ENCODE data around the gene LIN52. TPM values are rescaled to one million over a fixed set of nuclear protein-coding genes. Genes with fewer than 3 reads are reported as not detected.

The LIN52 gene
- total RNA-seq, 1 donor from 2014 or later, result 8.4 TPM

GRCh38 chr14:74065746-74066575 is 18.8 kb upstream of the LIN52 start:
- no peak for TF ChIP-seq CTCF (IDR thresholded peaks at IDR 0.05; ENCODE audit: insufficient read depth, low read length, severe bottlenecking)
- Histone ChIP-seq H3K36me3 (ENCODE audit: control insufficient read depth, insufficient read depth, low read length) (no peaks in the 10 kb centered on the region), H3K4me3 (ENCODE audit: low read depth, low read length) (no peak overlapping the region), H3K27me3 (ENCODE audit: control insufficient read depth, insufficient read depth, low read length) (no peaks in the 10 kb centered on the region)
- DNase-seq (ENCODE audit: low read depth) (peak; percentile 24), FAIRE-seq (no peak)

- FAIRE-seq (no peak), DNase-seq (ENCODE audit: low read depth) (no peak)
- TF ChIP-seq CTCF (IDR thresholded peaks at IDR 0.05; ENCODE audit: insufficient read depth, low read length, severe bottlenecking), result no peak
- H3K36me3 ChIP-seq (ENCODE audit: control insufficient read depth, insufficient read depth, low read length), result no peaks in the 10 kb centered on the region
- H3K27me3 ChIP-seq (ENCODE audit: control insufficient read depth, insufficient read depth, low read length), result no peaks in the 10 kb centered on the region
- no peak overlapping the region for H3K4me3 ChIP-seq (ENCODE audit: low read depth, low read length)
These were observed 7.4 kb upstream of the LIN52 start for GRCh38 chr14:74077401-74077800.

- no peaks in the 10 kb centered on the region for H3K27me3 ChIP-seq (ENCODE audit: control insufficient read depth, insufficient read depth, low read length)
- no peak for TF ChIP-seq CTCF (IDR thresholded peaks at IDR 0.05; ENCODE audit: insufficient read depth, low read length, severe bottlenecking)
- H3K4me3 ChIP-seq (ENCODE audit: low read depth, low read length), result no peak overlapping the region
- FAIRE-seq, result no peak
- DNase-seq (ENCODE audit: low read depth), result no peak
- H3K36me3 ChIP-seq (ENCODE audit: control insufficient read depth, insufficient read depth, low read length), result no peaks in the 10 kb centered on the region
These were observed 3.8 kb upstream of the LIN52 start for GRCh38 chr14:74080820-74081460.

GRCh38 chr14:74081491-74081890 is 3.3 kb upstream of the LIN52 start:
- Histone ChIP-seq H3K27me3 (ENCODE audit: control insufficient read depth, insufficient read depth, low read length) (no peaks in the 10 kb centered on the region), H3K36me3 (ENCODE audit: control insufficient read depth, insufficient read depth, low read length) (no peaks in the 10 kb centered on the region), H3K4me3 (ENCODE audit: low read depth, low read length) (no peak overlapping the region)
- DNase-seq (ENCODE audit: low read depth) (no peak), FAIRE-seq (no peak)
- no peak for TF ChIP-seq CTCF (IDR thresholded peaks at IDR 0.05; ENCODE audit: insufficient read depth, low read length, severe bottlenecking)

- no peak overlapping the region for H3K4me3 ChIP-seq (ENCODE audit: low read depth, low read length)
- DNase-seq (ENCODE audit: low read depth), result no peak
- no peaks in the 10 kb centered on the region for H3K27me3 ChIP-seq (ENCODE audit: control insufficient read depth, insufficient read depth, low read length)
- H3K36me3 ChIP-seq (ENCODE audit: control insufficient read depth, insufficient read depth, low read length), result no peaks in the 10 kb centered on the region
- FAIRE-seq, result no peak
- TF ChIP-seq CTCF (IDR thresholded peaks at IDR 0.05; ENCODE audit: insufficient read depth, low read length, severe bottlenecking), result no peak
These were observed 1.6 kb upstream of the LIN52 start for GRCh38 chr14:74083161-74083560.
